Stimulated activated CD8-positive, alpha-beta memory T cell treated with anti-CD3 and anti-CD28 coated beads, Interleukin-12 subunit alpha, Interleukin-12 subunit beta, amount 100 ng/mL, for 24 hours (primary cell): ENCODE data around the gene UNC5B.
"Not testable (repeated sequence)": the region's sequence is repeated elsewhere in the genome, so short reads cannot be mapped to it uniquely, and the experiment has no call there.

Source experiments
- DNase-seq: peaks from one replicate; pipeline ENCODE4 v3.0.0-alpha.2; 2020; ENCODE audit errors: extremely low read depth

UNC5B gene

GRCh38 chr10:71209731-71210541 lies 2.4 kb upstream of the UNC5B start:
- DNase-seq = no peak

GRCh38 chr10:71210542-71210871 lies 1.9 kb upstream of the UNC5B start:
- DNase-seq = no peak

GRCh38 chr10:71211053-71211452 lies 1.3 kb upstream of the UNC5B start:
- DNase-seq = no peak

GRCh38 chr10:71211775-71212317 lies 524 bp upstream of the UNC5B start:
- no peak for DNase-seq

- no peak for DNase-seq
Measured at GRCh38 chr10:71213127-71213621, 804 bp downstream of the UNC5B start.

- no peak for DNase-seq
Measured at GRCh38 chr10:71213761-71214440, 1.5 kb downstream of the UNC5B start.

GRCh38 chr10:71214641-71215559 lies 2.5 kb downstream of the UNC5B start:
- no peak for DNase-seq

- DNase-seq = no peak
Measured at GRCh38 chr10:71216363-71216695, 4.0 kb downstream of the UNC5B start.

GRCh38 chr10:71216751-71217265 lies 4.4 kb downstream of the UNC5B start:
- no peak for DNase-seq

- DNase-seq = no peak
Measured at GRCh38 chr10:71217266-71218045, 5.1 kb downstream of the UNC5B start.

- DNase-seq = no peak
Measured at GRCh38 chr10:71218046-71218650, 5.8 kb downstream of the UNC5B start.

- DNase-seq = no peak
Measured at GRCh38 chr10:71218651-71219050, 6.3 kb downstream of the UNC5B start.

GRCh38 chr10:71219236-71219917 lies 7.0 kb downstream of the UNC5B start:
- not testable (repeated sequence) for DNase-seq

GRCh38 chr10:71219918-71220688 lies 7.7 kb downstream of the UNC5B start:
- DNase-seq = no peak

GRCh38 chr10:71220689-71221540 lies 8.5 kb downstream of the UNC5B start:
- DNase-seq = no peak

GRCh38 chr10:71221586-71222202 lies 9.3 kb downstream of the UNC5B start:
- no peak for DNase-seq

- no peak for DNase-seq
Measured at GRCh38 chr10:71222601-71223346, 10.4 kb downstream of the UNC5B start.
